ENCODE results near the gene LPGAT1.

LPGAT1 gene

GRCh38 chr1:211827051-211827450, 3.5 kb downstream of the LPGAT1 start:
- no peak for DNase-seq (ENCODE audit: extremely low read depth, low read depth)
- TF ChIP-seq CTCF (IDR thresholded peaks at IDR 0.05; ENCODE audit: low read depth, low read length), result no peak

GRCh38 chr1:211825980-211826379, 4.6 kb downstream of the LPGAT1 start:
- no peak for DNase-seq (ENCODE audit: extremely low read depth, low read depth)
- no peak for TF ChIP-seq CTCF (IDR thresholded peaks at IDR 0.05; ENCODE audit: low read depth, low read length)

- no peak for DNase-seq (ENCODE audit: extremely low read depth, low read depth)
- TF ChIP-seq CTCF (IDR thresholded peaks at IDR 0.05; ENCODE audit: low read depth, low read length), result no peak
Observed at GRCh38 chr1:211822677-211823407, 7.7 kb downstream of the LPGAT1 start.

- TF ChIP-seq CTCF (IDR thresholded peaks at IDR 0.05; ENCODE audit: low read depth, low read length), result no peak
- DNase-seq (ENCODE audit: extremely low read depth, low read depth), result no peak
Observed at GRCh38 chr1:211816586-211816985, 14.0 kb downstream of the LPGAT1 start.

- DNase-seq (ENCODE audit: extremely low read depth, low read depth), result no peak
- no peak for TF ChIP-seq CTCF (IDR thresholded peaks at IDR 0.05; ENCODE audit: low read depth, low read length)
Observed at GRCh38 chr1:211814313-211814712, 16.2 kb downstream of the LPGAT1 start.

- TF ChIP-seq CTCF (IDR thresholded peaks at IDR 0.05; ENCODE audit: low read depth, low read length), result no peak
- DNase-seq (ENCODE audit: extremely low read depth, low read depth), result no peak
Observed at GRCh38 chr1:211813590-211813989, 17.0 kb downstream of the LPGAT1 start.

- no peak for TF ChIP-seq CTCF (IDR thresholded peaks at IDR 0.05; ENCODE audit: low read depth, low read length)
Observed at GRCh38 chr1:211812584-211812983, 18.0 kb downstream of the LPGAT1 start.

More at GRCh38 chr1:211812584-211812983, 18.0 kb downstream of the LPGAT1 start:
- no peak for DNase-seq (ENCODE audit: extremely low read depth, low read depth)

All from AG09319 (cell line).